ENCODE data around the gene PDSS1. TPM values are rescaled to one million over a fixed set of nuclear protein-coding genes. Genes with fewer than 3 reads are reported as not detected.

Gene PDSS1
- total and polyA plus RNA-seq, 10 donors: 2.9 to 8.4 (median 7.3) TPM

GRCh38 chr10:26770069-26770468 lies 72.6 kb downstream of the PDSS1 start:
- Histone ChIP-seq H3K9me3 (no peaks in the 10 kb centered on the region), H3K4me3 (no peak overlapping the region), H3K4me1 (peaks cover 0 to 18% (median 0%) of the 10 kb centered on the region in 6 donors), H3K27ac (no peak overlapping the region), H3K36me3 (peaks cover 0 to 52% (median 18%) of the 10 kb centered on the region in 6 donors), H3K27me3 (replicated peaks in 1 of 7) (no peaks in the 10 kb centered on the region)
- WGBS, 5 donors: 95 to 97% (median 96%) methylated on average over 4 of the region's 4 CpGs
- no peak for DNase-seq
- intact Hi-C loops (cut with DNase I; ENCODE audit: low total_unique reads): no loop called here
- TF ChIP-seq POLR2AphosphoS5 (IDR thresholded peaks at IDR 0.05) (no peak), POLR2A (IDR thresholded peaks at IDR 0.05) (no peak)
- TF ChIP-seq, protein P1, sequence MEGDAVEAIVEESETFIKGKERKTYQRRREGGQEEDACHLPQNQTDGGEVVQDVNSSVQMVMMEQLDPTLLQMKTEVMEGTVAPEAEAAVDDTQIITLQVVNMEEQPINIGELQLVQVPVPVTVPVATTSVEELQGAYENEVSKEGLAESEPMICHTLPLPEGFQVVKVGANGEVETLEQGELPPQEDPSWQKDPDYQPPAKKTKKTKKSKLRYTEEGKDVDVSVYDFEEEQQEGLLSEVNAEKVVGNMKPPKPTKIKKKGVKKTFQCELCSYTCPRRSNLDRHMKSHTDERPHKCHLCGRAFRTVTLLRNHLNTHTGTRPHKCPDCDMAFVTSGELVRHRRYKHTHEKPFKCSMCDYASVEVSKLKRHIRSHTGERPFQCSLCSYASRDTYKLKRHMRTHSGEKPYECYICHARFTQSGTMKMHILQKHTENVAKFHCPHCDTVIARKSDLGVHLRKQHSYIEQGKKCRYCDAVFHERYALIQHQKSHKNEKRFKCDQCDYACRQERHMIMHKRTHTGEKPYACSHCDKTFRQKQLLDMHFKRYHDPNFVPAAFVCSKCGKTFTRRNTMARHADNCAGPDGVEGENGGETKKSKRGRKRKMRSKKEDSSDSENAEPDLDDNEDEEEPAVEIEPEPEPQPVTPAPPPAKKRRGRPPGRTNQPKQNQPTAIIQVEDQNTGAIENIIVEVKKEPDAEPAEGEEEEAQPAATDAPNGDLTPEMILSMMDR (IDR thresholded peaks at IDR 0.05 in 8 of 11, conservative IDR thresholded peaks at IDR 0.05 in 3 of 11): no peak

DNA sequence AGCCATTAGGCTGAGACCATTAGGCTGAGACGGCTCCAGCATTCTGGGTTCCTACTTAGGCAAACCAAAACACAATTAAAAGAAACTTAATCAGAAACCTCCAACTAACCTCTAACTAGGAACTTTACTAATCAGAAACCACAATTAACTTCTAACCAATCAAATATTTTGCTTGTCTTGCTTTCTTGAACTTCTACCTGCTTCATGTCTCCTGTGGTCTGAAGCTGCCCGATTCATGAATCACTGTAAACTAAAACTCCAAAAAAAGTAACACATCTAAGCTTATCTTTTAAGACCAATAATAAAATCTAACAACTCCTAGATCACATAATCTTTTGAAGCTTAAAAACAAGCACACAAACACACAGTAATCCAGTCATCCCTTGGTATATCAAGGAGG lies 76.1 kb downstream of the PDSS1 start:
- H3K27ac ChIP-seq: no peak overlapping the region
- H3K36me3 ChIP-seq: peaks cover 0 to 36% (median 9%) of the 10 kb centered on the region in 6 donors
- H3K4me3 ChIP-seq: no peak overlapping the region
- DNase-seq: no peak
- no peaks in the 10 kb centered on the region for H3K9me3 ChIP-seq
- intact Hi-C loops (cut with DNase I; ENCODE audit: low total_unique reads): no loop called here
- peaks cover 0 to 53% (median 3%) of the 10 kb centered on the region in 6 donors for H3K4me1 ChIP-seq
- WGBS, 5 donors: 85 to 90% (median 89%) methylated on average over 2 of the region's 2 CpGs
- no peaks in the 10 kb centered on the region for H3K27me3 ChIP-seq (replicated peaks in 1 of 7)
- TF ChIP-seq POLR2A (IDR thresholded peaks at IDR 0.05) (no peak), POLR2AphosphoS5 (IDR thresholded peaks at IDR 0.05) (no peak)
- TF ChIP-seq, protein P1 (IDR thresholded peaks at IDR 0.05 in 8 of 11, conservative IDR thresholded peaks at IDR 0.05 in 3 of 11): no peak

GRCh38 chr10:26776258-26776657 lies 78.8 kb downstream of the PDSS1 start:
- no peaks in the 10 kb centered on the region for H3K27me3 ChIP-seq (replicated peaks in 1 of 7)
- no peak for DNase-seq
- H3K9me3 ChIP-seq: no peaks in the 10 kb centered on the region
- H3K4me1 ChIP-seq: peaks cover 13 to 80% (median 27%) of the 10 kb centered on the region in 6 donors
- TF ChIP-seq POLR2A (IDR thresholded peaks at IDR 0.05) (no peak), POLR2AphosphoS5 (IDR thresholded peaks at IDR 0.05) (no peak)
- TF ChIP-seq, protein P1 (IDR thresholded peaks at IDR 0.05 in 8 of 11, conservative IDR thresholded peaks at IDR 0.05 in 3 of 11): no peak
- no peak overlapping the region for H3K4me3 ChIP-seq
- intact Hi-C loops (cut with DNase I; ENCODE audit: low total_unique reads): no loop called here
- WGBS, 5 donors: 97 to 98% (median 97%) methylated on average over 1 of the region's 1 CpG
- no peak overlapping the region for H3K27ac ChIP-seq
- peaks cover 0 to 19% (median 3%) of the 10 kb centered on the region in 6 donors for H3K36me3 ChIP-seq

DNA sequence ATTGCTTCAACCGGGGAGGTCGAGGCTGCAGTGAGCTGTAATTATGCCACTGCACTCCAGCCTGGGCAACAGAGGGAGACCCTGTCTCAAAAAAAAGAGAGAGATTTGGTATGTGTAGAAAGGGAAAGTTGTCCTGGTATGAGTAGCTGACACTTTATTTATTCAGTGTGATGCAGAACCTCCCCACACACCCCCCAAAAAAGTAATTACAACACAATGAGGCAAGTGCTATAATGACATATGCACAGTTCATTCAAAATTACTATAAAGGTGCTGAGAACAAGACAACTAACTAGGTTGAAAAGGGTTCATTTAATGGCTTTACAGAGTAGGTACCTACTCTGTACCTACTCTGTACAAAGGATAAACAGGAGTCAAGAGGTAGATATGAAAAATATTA lies 80.2 kb downstream of the PDSS1 start:
- peaks cover 0 to 19% (median 3%) of the 10 kb centered on the region in 6 donors for H3K36me3 ChIP-seq
- H3K27me3 ChIP-seq (replicated peaks in 1 of 7): no peaks in the 10 kb centered on the region
- no peaks in the 10 kb centered on the region for H3K9me3 ChIP-seq
- no peak overlapping the region for H3K4me3 ChIP-seq
- intact Hi-C loops (cut with DNase I; ENCODE audit: low total_unique reads): no loop called here
- no peak for TF ChIP-seq POLR2AphosphoS5 (IDR thresholded peaks at IDR 0.05)
- TF ChIP-seq, protein P1 (IDR thresholded peaks at IDR 0.05 in 8 of 11, conservative IDR thresholded peaks at IDR 0.05 in 3 of 11): no peak
- no peak for TF ChIP-seq POLR2A (IDR thresholded peaks at IDR 0.05)
- 86 to 100% (median 93%) methylated on average over 2 of the region's 2 CpGs for WGBS, 5 donors
- DNase-seq: no peak
- no peak overlapping the region for H3K27ac ChIP-seq
- H3K4me1 ChIP-seq: peaks cover 17 to 94% (median 40%) of the 10 kb centered on the region in 6 donors

All from spleen (tissue), 11 donors.